Measurements from ENCODE around the gene DGKD. TPM values are rescaled to one million over a fixed set of nuclear protein-coding genes. Genes with fewer than 3 reads are reported as not detected.
A peak's percentile ranks its signal among the peaks of the same experiment; 100 is the strongest.

DGKD gene
- total RNA-seq, 1 donor from 2014 or later: 69.3 TPM

DNA sequence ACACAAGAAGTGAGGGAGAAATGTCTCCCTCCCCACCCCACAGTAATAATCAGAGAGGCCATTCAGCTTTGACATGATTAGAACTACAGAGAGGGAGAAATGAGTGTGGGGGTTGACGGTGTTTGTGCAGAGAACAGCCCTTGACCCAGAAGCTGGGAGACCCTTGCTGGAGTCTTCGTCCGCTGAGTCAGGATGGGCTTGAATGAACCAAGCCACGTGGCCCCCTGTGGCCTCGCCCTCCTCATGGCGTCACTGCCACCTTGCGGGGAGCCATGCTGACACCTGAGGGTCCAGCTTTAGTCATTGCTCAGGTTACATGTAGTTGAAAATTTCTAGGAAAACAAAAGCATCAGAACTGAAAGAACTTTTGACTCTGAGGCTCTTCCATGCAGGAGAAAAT is 101.2 kb downstream of the DGKD start:
- no peak overlapping the region for H3K4me3 ChIP-seq
- no peaks in the 10 kb centered on the region for H3K4me1 ChIP-seq
- H3K9me3 ChIP-seq: no peaks in the 10 kb centered on the region
- intact Hi-C loops (cut with DNase I): no loop called here
- DNase-seq (peak; percentile 23), ATAC-seq (no peak)
- no peak overlapping the region for H3K27ac ChIP-seq
- H3K36me3 ChIP-seq: peaks cover 100% of the 10 kb centered on the region
- H3K27me3 ChIP-seq (ENCODE audit: low read depth): no peaks in the 10 kb centered on the region
- TF ChIP-seq CTCF (IDR thresholded peaks at IDR 0.05): no peak

- TF ChIP-seq CTCF (IDR thresholded peaks at IDR 0.05): no peak
- intact Hi-C loops (cut with DNase I): no loop called here
- Histone ChIP-seq H3K27ac (no peak overlapping the region), H3K4me3 (no peak overlapping the region), H3K36me3 (peaks cover 100% of the 10 kb centered on the region), H3K9me3 (no peaks in the 10 kb centered on the region), H3K4me1 (no peaks in the 10 kb centered on the region), H3K27me3 (ENCODE audit: low read depth) (no peaks in the 10 kb centered on the region)
- no peak for ATAC-seq
- DNase-seq: peak; percentile 34
Measured at GRCh38 chr2:233456111-233456510, 101.8 kb downstream of the DGKD start.

DNA sequence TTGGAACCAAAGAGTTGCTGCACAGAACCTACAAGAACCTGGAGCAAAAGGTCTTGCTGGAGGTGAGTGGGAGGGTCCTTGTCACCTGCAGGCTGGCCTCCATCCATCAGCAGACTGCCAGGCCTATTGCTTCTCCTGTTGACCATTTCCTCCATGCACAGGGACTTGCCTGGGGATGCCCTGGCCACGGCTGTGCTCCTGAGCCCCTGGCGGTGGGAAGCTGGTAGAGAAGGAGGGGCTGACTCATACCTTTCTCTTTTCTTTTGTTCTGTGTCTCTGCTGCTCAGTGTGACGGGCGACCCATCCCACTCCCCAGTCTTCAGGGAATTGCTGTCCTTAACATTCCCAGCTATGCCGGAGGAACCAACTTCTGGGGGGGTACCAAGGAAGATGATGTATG is 102.6 kb downstream of the DGKD start:
- ATAC-seq (no peak), DNase-seq (peak; percentile 17)
- no peaks in the 10 kb centered on the region for H3K27me3 ChIP-seq (ENCODE audit: low read depth)
- no peak overlapping the region for H3K4me3 ChIP-seq
- no peaks in the 10 kb centered on the region for H3K9me3 ChIP-seq
- intact Hi-C loops (cut with DNase I): no loop called here
- no peak overlapping the region for H3K27ac ChIP-seq
- peaks cover 100% of the 10 kb centered on the region for H3K36me3 ChIP-seq
- no peak for TF ChIP-seq CTCF (IDR thresholded peaks at IDR 0.05)
- H3K4me1 ChIP-seq: no peaks in the 10 kb centered on the region

- H3K27ac ChIP-seq: no peak overlapping the region
- no peaks in the 10 kb centered on the region for H3K4me1 ChIP-seq
- intact Hi-C loops (cut with DNase I): no loop called here
- no peaks in the 10 kb centered on the region for H3K9me3 ChIP-seq
- peaks cover 100% of the 10 kb centered on the region for H3K36me3 ChIP-seq
- ATAC-seq (no peak), DNase-seq (no peak)
- TF ChIP-seq CTCF (IDR thresholded peaks at IDR 0.05): no peak
- no peak overlapping the region for H3K4me3 ChIP-seq
- H3K27me3 ChIP-seq (ENCODE audit: low read depth): no peaks in the 10 kb centered on the region
Measured at GRCh38 chr2:233457356-233457755, 103.1 kb downstream of the DGKD start.

GRCh38 chr2:233458031-233458610 is 103.8 kb downstream of the DGKD start:
- Histone ChIP-seq H3K36me3 (peaks cover 100% of the 10 kb centered on the region), H3K9me3 (no peaks in the 10 kb centered on the region), H3K4me3 (no peak overlapping the region), H3K27ac (no peak overlapping the region), H3K4me1 (no peaks in the 10 kb centered on the region), H3K27me3 (ENCODE audit: low read depth) (no peaks in the 10 kb centered on the region)
- DNase-seq (peak; percentile 20), ATAC-seq (no peak)
- no peak for TF ChIP-seq CTCF (IDR thresholded peaks at IDR 0.05)
- intact Hi-C loops (cut with DNase I): no loop called here

Measured in lower lobe of right lung (tissue), 2 donors.